Stimulated activated CD4-positive, alpha-beta T cell treated with anti-CD3 and anti-CD28 coated beads, Interleukin-15, amount 100 ng/mL, for 1 hour (primary cell): ENCODE results near the gene OR8B4.
"Not testable (repeated sequence)": the region's sequence is repeated elsewhere in the genome, so short reads cannot be mapped to it uniquely, and the experiment has no call there.

Experiments used
- DNase-seq, 2 donors: peaks; one replicate each; pipeline ENCODE4 v3.0.0-alpha.2; 2020; ENCODE audit warnings: low read depth in 1 of 2, low spot score in 1 of 2

Gene OR8B4

GRCh38 chr11:124424384-124424921 is at the start of gene OR8B4:
Gene OR8B4, minus strand, starts transcription at chr11:124424871. Its CDS starts 0 bp downstream, at chr11:124424871.
- no peak for DNase-seq

GRCh38 chr11:124474079-124474478 is 49.4 kb upstream of the OR8B4 start:
- DNase-seq = no peak

- DNase-seq = no peak
Observed at GRCh38 chr11:124473476-124473875, 48.8 kb upstream of the OR8B4 start.

GRCh38 chr11:124470561-124471227 is 46.0 kb upstream of the OR8B4 start:
- no peak for DNase-seq

- DNase-seq = no peak
Observed at GRCh38 chr11:124467381-124467927, 42.8 kb upstream of the OR8B4 start.

- DNase-seq = no peak
Observed at GRCh38 chr11:124465368-124465767, 40.7 kb upstream of the OR8B4 start.

GRCh38 chr11:124463990-124464389 is 39.3 kb upstream of the OR8B4 start:
- DNase-seq = no peak

GRCh38 chr11:124463324-124463723 is 38.7 kb upstream of the OR8B4 start:
- DNase-seq = no peak

- no peak for DNase-seq
Observed at GRCh38 chr11:124460459-124460858, 35.8 kb upstream of the OR8B4 start.

- DNase-seq = not testable (repeated sequence)
Observed at GRCh38 chr11:124459379-124459778, 34.7 kb upstream of the OR8B4 start.

- DNase-seq = no peak
Observed at GRCh38 chr11:124454552-124454951, 29.9 kb upstream of the OR8B4 start.

GRCh38 chr11:124446916-124447315 is 22.2 kb upstream of the OR8B4 start:
- DNase-seq = no peak

GRCh38 chr11:124445646-124446150 is 21.0 kb upstream of the OR8B4 start, which contains the start of gene OR8B8:
Gene OR8B8, minus strand, starts transcription at chr11:124445696. Its CDS starts 4,611 bp downstream, at chr11:124441085.
- DNase-seq = no peak

GRCh38 chr11:124442847-124443246 is 18.2 kb upstream of the OR8B4 start:
- DNase-seq = no peak

GRCh38 chr11:124442442-124442841 is 17.8 kb upstream of the OR8B4 start:
- DNase-seq = no peak

- no peak for DNase-seq
Observed at GRCh38 chr11:124441519-124441918, 16.8 kb upstream of the OR8B4 start.

- no peak for DNase-seq
Observed at GRCh38 chr11:124441081-124441480, 16.4 kb upstream of the OR8B4 start.

GRCh38 chr11:124440608-124441007 is 15.9 kb upstream of the OR8B4 start:
- no peak for DNase-seq

- no peak for DNase-seq
Observed at GRCh38 chr11:124434699-124435098, 10.0 kb upstream of the OR8B4 start.

- no peak for DNase-seq
Observed at GRCh38 chr11:124429599-124429998, 4.9 kb upstream of the OR8B4 start.

- DNase-seq = no peak
Observed at GRCh38 chr11:124421043-124421442, 3.6 kb downstream of the OR8B4 start.

- DNase-seq = no peak
Observed at GRCh38 chr11:124415356-124415923, 9.2 kb downstream of the OR8B4 start.
